Neural progenitor cell (in vitro differentiated cells): ENCODE results near the gene B4GALNT3.

Source experiments
- CTCF ChIP-seq: fragments of 200-600 bp; sonication (generic); IDR thresholded peaks from 2 replicates; pipeline ENCODE4 v1.5.1; 2017; ENCODE audit warnings: antibody characterized with exemption, mild to moderate bottlenecking
- EZH2 ChIP-seq: fragments of 200-600 bp; sonication (generic); IDR thresholded peaks from 2 replicates; pipeline ENCODE4 v1.6.1; 2017; ENCODE audit warnings: antibody characterized with exemption, mild to moderate bottlenecking, moderate library complexity

- TF ChIP-seq CTCF: no peak
- no peak for TF ChIP-seq EZH2
Observed at GRCh38 chr12:509500-509899, 49.8 kb downstream of the B4GALNT3 start.
